ENCODE measurements around the gene GRID2. TPM values are rescaled to one million over a fixed set of nuclear protein-coding genes. Genes with fewer than 3 reads are reported as not detected.

GRID2 gene
- polyA plus RNA-seq, 1 donor (not counting 4 experiments of a cell fraction or from before 2014, with no cell fraction given): not detected

GRCh38 chr4:92263575-92263974 lies 40.2 kb upstream of the GRID2 start:
- Histone ChIP-seq H3K9me1 (ENCODE audit: control insufficient read depth, extremely low read depth, insufficient read depth, low read length) (no peaks in the 10 kb centered on the region), H2AFZ (ENCODE audit: control insufficient read depth, low read length) (no peak overlapping the region), H3K9me3 (ENCODE audit: control insufficient read depth, low read depth, low read length) (no peaks in the 10 kb centered on the region), H3K4me2 (ENCODE audit: control insufficient read depth, extremely low read depth, insufficient read depth, low read depth, low read length) (no peak overlapping the region), H3K4me3 (ENCODE audit: control insufficient read depth in 2 of 3, extremely low read depth in 1 of 3, insufficient read depth in 2 of 3, low read depth in 1 of 3, low read length in 3 of 3) (no peak overlapping the region), H3K4me1 (ENCODE audit: control insufficient read depth, extremely low read depth, insufficient read depth, low read length) (no peaks in the 10 kb centered on the region), H3K27me3 (ENCODE audit: control insufficient read depth, extremely low read depth, insufficient read depth, low read length) (no peaks in the 10 kb centered on the region), H4K20me1 (ENCODE audit: control insufficient read depth, extremely low read depth, insufficient read depth, low read length) (no peaks in the 10 kb centered on the region), H3K36me3 (ENCODE audit: control insufficient read depth in 2 of 2, extremely low read depth in 1 of 2, insufficient read depth in 2 of 2, low read length in 2 of 2) (no peaks in the 10 kb centered on the region), H3K9ac (ENCODE audit: control insufficient read depth, extremely low read depth, insufficient read depth, low read length) (no peak overlapping the region), H3K79me2 (ENCODE audit: control insufficient read depth, insufficient read depth, low read length) (no peaks in the 10 kb centered on the region), H3K27ac (ENCODE audit: control insufficient read depth, insufficient read depth, low read length) (no peak overlapping the region)
- no peak for DNase-seq (ENCODE audit: low read depth, low spot score)
- dilution Hi-C loops (cut with MboI; ENCODE audit: extremely low pct_ligation_motif_present, low sequenced_read_pairs): no loop called here
- FAIRE-seq: no peak
- TF ChIP-seq EZH2 (IDR thresholded peaks at IDR 0.05; ENCODE audit: low read length): no peak
- TF ChIP-seq CTCF (optimal IDR thresholded peaks at IDR 0.05 in 1 of 3, IDR thresholded peaks at IDR 0.05 in 1 of 3, conservative IDR thresholded peaks at IDR 0.05 in 1 of 3; ENCODE audit: extremely low read depth in 1 of 3, insufficient read depth in 2 of 3, low read length in 3 of 3): no peak

DNA sequence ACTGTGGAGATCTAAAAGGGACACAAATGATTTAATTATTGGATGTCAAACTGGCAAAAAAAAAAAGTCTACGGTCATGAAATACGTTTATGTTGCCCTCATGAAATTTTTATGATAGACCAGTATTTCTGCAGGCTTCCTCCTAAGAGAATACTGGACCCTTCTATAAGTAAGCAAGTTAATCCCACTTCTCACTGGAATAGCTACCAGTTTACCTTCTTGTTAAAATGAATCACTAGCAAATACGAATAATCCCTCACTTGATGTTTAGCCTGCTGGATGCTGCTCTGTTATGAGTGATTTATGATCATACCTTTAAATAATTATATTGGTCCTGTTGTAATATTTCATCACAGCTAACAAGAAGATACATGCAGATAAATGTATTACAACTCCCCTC lies 39.6 kb upstream of the GRID2 start:
- Histone ChIP-seq H3K79me2 (ENCODE audit: control insufficient read depth, insufficient read depth, low read length) (no peaks in the 10 kb centered on the region), H3K4me1 (ENCODE audit: control insufficient read depth, extremely low read depth, insufficient read depth, low read length) (no peaks in the 10 kb centered on the region), H3K27me3 (ENCODE audit: control insufficient read depth, extremely low read depth, insufficient read depth, low read length) (no peaks in the 10 kb centered on the region), H3K4me2 (ENCODE audit: control insufficient read depth, extremely low read depth, insufficient read depth, low read depth, low read length) (no peak overlapping the region), H3K4me3 (ENCODE audit: control insufficient read depth in 2 of 3, extremely low read depth in 1 of 3, insufficient read depth in 2 of 3, low read depth in 1 of 3, low read length in 3 of 3) (no peak overlapping the region), H3K9me3 (ENCODE audit: control insufficient read depth, low read depth, low read length) (no peaks in the 10 kb centered on the region), H2AFZ (ENCODE audit: control insufficient read depth, low read length) (no peak overlapping the region), H3K27ac (ENCODE audit: control insufficient read depth, insufficient read depth, low read length) (no peak overlapping the region), H3K36me3 (ENCODE audit: control insufficient read depth in 2 of 2, extremely low read depth in 1 of 2, insufficient read depth in 2 of 2, low read length in 2 of 2) (no peaks in the 10 kb centered on the region), H4K20me1 (ENCODE audit: control insufficient read depth, extremely low read depth, insufficient read depth, low read length) (no peaks in the 10 kb centered on the region), H3K9me1 (ENCODE audit: control insufficient read depth, extremely low read depth, insufficient read depth, low read length) (no peaks in the 10 kb centered on the region), H3K9ac (ENCODE audit: control insufficient read depth, extremely low read depth, insufficient read depth, low read length) (no peak overlapping the region)
- TF ChIP-seq CTCF (optimal IDR thresholded peaks at IDR 0.05 in 1 of 3, IDR thresholded peaks at IDR 0.05 in 1 of 3, conservative IDR thresholded peaks at IDR 0.05 in 1 of 3; ENCODE audit: extremely low read depth in 1 of 3, insufficient read depth in 2 of 3, low read length in 3 of 3) (no peak), EZH2 (IDR thresholded peaks at IDR 0.05; ENCODE audit: low read length) (no peak)
- FAIRE-seq: no peak
- no peak for DNase-seq (ENCODE audit: low read depth, low spot score)
- dilution Hi-C loops (cut with MboI; ENCODE audit: extremely low pct_ligation_motif_present, low sequenced_read_pairs): no loop called here
